GM12892 (cell line): ENCODE measurements around the gene GTF3C5.

Experiments used
- POLR2A ChIP-seq: IDR thresholded peaks from 2 replicates; pipeline ENCODE4 v1.6.1; 2011; ENCODE audit warnings: low read depth, low read length, control low read depth
- POLR2AphosphoS5 ChIP-seq: IDR thresholded peaks from 2 replicates; pipeline ENCODE4 v1.6.1; 2011; ENCODE audit warnings: low read depth, low read length, control low read depth

DNA sequence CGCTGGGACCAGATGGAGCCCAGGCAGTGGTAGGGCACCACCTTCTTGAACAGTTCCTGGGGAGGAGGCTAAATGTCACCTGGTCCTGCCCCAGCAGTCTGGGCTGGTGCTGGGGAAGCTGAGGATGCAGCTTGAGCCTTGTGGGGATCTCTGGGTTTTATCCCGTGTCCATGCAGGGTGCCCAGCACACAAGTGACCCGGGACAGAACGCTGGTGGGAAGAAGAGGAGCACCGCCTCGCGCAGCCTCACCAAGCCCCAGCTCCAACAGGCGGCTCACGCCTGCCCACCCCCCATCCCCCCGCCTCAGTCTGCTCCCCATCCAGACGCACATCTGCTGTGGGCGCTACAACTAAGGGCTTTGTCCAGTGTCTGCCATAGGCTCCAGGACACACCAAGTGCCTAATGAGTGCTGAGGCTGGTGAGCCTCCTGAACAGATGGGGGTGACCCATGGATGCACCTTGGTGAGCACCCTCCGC is 76.5 kb downstream of the GTF3C5 start:
- TF ChIP-seq POLR2A (no peak), POLR2AphosphoS5 (no peak)
